A673 (cell line): ENCODE results near the gene ALDH1L1. TPM values are rescaled to one million over a fixed set of nuclear protein-coding genes. Genes with fewer than 3 reads are reported as not detected.

Source experiments
- BruUV-seq: library from RNA; stranded (reverse); fragments of 400-500 nt; replicated peaks from 2 replicates; lab custom pipeline; 2021; lab: Mats Ljungman, UMichigan
- CTCF ChIA-PET: fragments of 300-600 bp; sonication (Branson Sonifier 250); formaldehyde crosslinking; loops from one replicate; lab custom pipeline; 2022; ENCODE audit warnings: antibody characterized with exemption; lab: Charles Lee
- POLR2A ChIA-PET: fragments of 300-600 bp; sonication (Branson Sonifier 250); formaldehyde crosslinking; loops from one replicate; lab custom pipeline; 2022; ENCODE audit warnings: antibody characterized with exemption; ENCODE audit not compliant: low non-redundant PET; lab: Charles Lee
- DNase-seq: peaks from one replicate; pipeline ENCODE4 v3.0.0-alpha.2; 2015; ENCODE audit warnings: low spot score
- H3K27ac ChIP-seq: fragments of 200-600 bp; sonication (generic); 2 replicates; pipeline ENCODE4 v1.5.1; 2016; ENCODE audit warnings: mixed run types, low read depth, mild to moderate bottlenecking, mixed read lengths, antibody characterized with exemption, low read length; ENCODE audit not compliant: poor library complexity, severe bottlenecking
- H3K27me3 ChIP-seq: fragments of 200-600 bp; sonication (generic); replicated peaks from 2 replicates; pipeline ENCODE4 v1.6.1; 2017; ENCODE audit warnings: mixed run types, low read depth, mild to moderate bottlenecking, mixed read lengths, antibody characterized with exemption, low read length; ENCODE audit not compliant: insufficient read depth, poor library complexity
- H3K36me3 ChIP-seq: fragments of 200-600 bp; sonication (generic); 2 replicates; pipeline ENCODE4 v1.6.1; 2016; ENCODE audit warnings: mixed run types, mild to moderate bottlenecking, mixed read lengths, antibody characterized with exemption, low read length; ENCODE audit not compliant: insufficient read depth, poor library complexity, severe bottlenecking
- H3K4me1 ChIP-seq: fragments of 200-600 bp; sonication (generic); 2 replicates; pipeline ENCODE4 v1.6.1; 2017; ENCODE audit warnings: mixed run types, mild to moderate bottlenecking, mixed read lengths, antibody characterized with exemption, low read length; ENCODE audit not compliant: insufficient read depth, poor library complexity, severe bottlenecking
- H3K4me3 ChIP-seq: fragments of 200-600 bp; sonication (generic); 2 replicates; pipeline ENCODE4 v1.5.1; 2016; ENCODE audit warnings: low read depth, mixed run types, mild to moderate bottlenecking, mixed read lengths, low read length; ENCODE audit not compliant: poor library complexity, severe bottlenecking
- H3K9me3 ChIP-seq: fragments of 200-600 bp; sonication (generic); 2 replicates; pipeline ENCODE4 v1.6.1; 2016; ENCODE audit warnings: mixed run types, low read depth, mild to moderate bottlenecking, mixed read lengths, antibody characterized with exemption, low read length; ENCODE audit not compliant: poor library complexity, severe bottlenecking
- CTCF ChIP-seq: fragments of 300-800, 200-600 bp; sonication (generic); conservative IDR thresholded peaks from 2 replicates; pipeline ENCODE4 v1.5.1; 2017; ENCODE audit warnings: low read depth, mild to moderate bottlenecking, antibody characterized with exemption, low read length, moderate library complexity, mixed read lengths
- EZH2 ChIP-seq: fragments of 200-600 bp; sonication (generic); IDR thresholded peaks from 2 replicates; pipeline ENCODE4 v1.6.1; 2017; ENCODE audit warnings: borderline replicate concordance, low read depth, mild to moderate bottlenecking, mixed read lengths, antibody characterized with exemption, low read length; ENCODE audit not compliant: poor library complexity, severe bottlenecking
- intact Hi-C: fragments of 100-400 bp; cut with micrococcal nuclease; formaldehyde crosslinking; loops from one replicate; pipeline ENCODE4 v1.10.0; 2022; ENCODE audit not compliant: unreplicated experiment
- total RNA-seq: library from RNA; stranded (reverse); gene quantifications from 2 replicates; pipeline ENCODE4 v1.2.3, GENCODE V29; 2021

The ALDH1L1 gene
- total RNA-seq, 1 experiment from 2014 or later: 16.9 TPM

DNA sequence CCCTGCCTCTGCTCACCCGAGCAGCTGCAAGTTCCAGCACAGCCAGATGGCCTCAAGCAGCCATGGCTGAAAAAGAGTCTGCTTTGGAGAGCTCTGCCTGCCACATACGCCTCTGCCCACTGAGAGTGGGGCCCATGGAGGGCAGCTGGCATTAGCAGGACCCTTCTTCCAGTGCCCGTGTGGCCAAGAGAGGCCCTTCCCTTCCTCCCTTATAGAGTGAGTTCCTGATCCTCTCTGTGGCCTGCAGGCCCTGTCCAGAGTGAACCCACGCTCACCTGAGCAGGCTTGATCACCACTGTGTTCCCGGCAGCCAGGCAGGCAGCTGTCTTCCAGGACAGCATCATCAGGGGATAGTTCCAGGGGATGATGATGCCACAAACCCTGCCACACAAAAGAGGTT lies 55.0 kb downstream of the ALDH1L1 start:
- intact Hi-C loops: no loop called here
- Histone ChIP-seq H3K27ac (no peak overlapping the region), H3K4me3 (no peak overlapping the region), H3K27me3 (no peaks in the 10 kb centered on the region), H3K4me1 (no peaks in the 10 kb centered on the region), H3K36me3 (no peaks in the 10 kb centered on the region), H3K9me3 (no peaks in the 10 kb centered on the region)
- no peak for TF ChIP-seq EZH2
- TF ChIP-seq CTCF: no peak
- BruUV-seq: no TSS peak
- ChIA-PET CTCF (no interaction called here), POLR2A (no interaction called here)
- DNase-seq: no peak

DNA sequence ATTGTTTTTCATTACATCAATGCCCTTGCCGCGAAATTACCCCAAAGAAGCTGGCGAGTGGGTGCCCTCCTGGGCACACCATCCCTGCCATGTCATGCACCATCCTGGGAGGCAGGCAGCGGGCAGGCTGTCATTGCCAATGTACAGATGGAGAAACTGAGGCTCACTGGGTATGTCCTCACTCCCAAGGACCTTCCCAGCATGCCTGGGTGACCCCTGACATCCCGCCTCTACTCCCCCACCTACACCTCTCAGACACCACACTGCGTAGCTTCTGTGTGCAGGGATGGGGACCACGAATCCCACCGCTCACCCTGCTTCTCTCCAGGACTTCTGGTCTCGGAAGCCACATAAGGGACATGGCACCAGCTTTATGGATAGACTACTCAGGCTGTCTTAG lies 55.5 kb downstream of the ALDH1L1 start:
- ChIA-PET POLR2A (no interaction called here), CTCF (no interaction called here)
- Histone ChIP-seq H3K27ac (no peak overlapping the region), H3K36me3 (no peaks in the 10 kb centered on the region), H3K27me3 (no peaks in the 10 kb centered on the region), H3K4me3 (no peak overlapping the region), H3K4me1 (no peaks in the 10 kb centered on the region), H3K9me3 (no peaks in the 10 kb centered on the region)
- TF ChIP-seq EZH2: no peak
- DNase-seq: no peak
- BruUV-seq: no TSS peak
- intact Hi-C loops: no loop called here

DNA sequence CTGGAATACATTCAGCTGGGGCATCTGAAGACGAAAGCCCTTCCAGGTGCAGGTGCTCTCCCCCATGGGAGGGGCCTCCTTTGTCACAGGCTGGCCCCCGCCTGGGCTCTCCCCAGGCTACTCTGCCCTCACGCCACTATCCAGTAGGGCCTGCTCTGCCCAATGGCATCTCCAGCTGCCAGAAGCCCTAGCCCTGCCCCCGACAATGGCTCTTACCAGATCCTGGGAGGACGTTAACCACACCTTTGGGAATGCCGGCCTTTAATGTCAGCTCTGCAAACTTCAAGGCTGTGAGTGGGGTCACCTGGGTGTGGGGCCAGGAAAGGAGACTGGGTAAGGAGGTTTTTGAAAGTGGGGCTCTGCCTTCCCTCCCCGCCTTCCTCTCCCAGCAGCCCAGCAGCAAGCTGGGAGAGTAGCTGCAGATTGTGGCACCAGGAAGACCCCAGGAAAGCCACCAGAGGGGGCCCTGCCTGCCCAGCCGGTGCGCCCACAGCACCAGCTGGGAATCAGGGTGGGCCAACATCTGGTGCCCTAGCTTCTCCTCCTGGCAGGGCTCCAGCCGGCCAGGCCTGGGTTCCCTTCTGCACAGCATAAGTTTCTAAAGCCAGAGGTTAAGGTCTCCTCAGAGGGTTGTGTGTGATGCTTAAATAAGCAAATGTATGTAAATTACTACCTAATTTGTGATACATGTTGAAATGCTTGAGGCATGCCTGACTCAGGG lies 56.1 kb downstream of the ALDH1L1 start:
- Histone ChIP-seq H3K27me3 (no peaks in the 10 kb centered on the region), H3K27ac (no peak overlapping the region), H3K9me3 (no peaks in the 10 kb centered on the region), H3K36me3 (no peaks in the 10 kb centered on the region), H3K4me1 (no peaks in the 10 kb centered on the region), H3K4me3 (no peak overlapping the region)
- DNase-seq: no peak
- intact Hi-C loops: no loop called here
- POLR2A ChIA-PET: no interaction called here
- CTCF ChIA-PET: no interaction called here
- TF ChIP-seq EZH2 (no peak), CTCF (0 out of 2 replicates have a peak, but pooled peaks have one; percentile 28)
- BruUV-seq: no TSS peak

GRCh38 chr3:126121632-126122031 lies 58.8 kb downstream of the ALDH1L1 start:
- no TSS peak for BruUV-seq
- CTCF ChIA-PET: no interaction called here
- POLR2A ChIA-PET: no interaction called here
- no peaks in the 10 kb centered on the region for H3K36me3 ChIP-seq
- H3K27me3 ChIP-seq: no peaks in the 10 kb centered on the region
- TF ChIP-seq CTCF (no peak), EZH2 (no peak)
- no peak for DNase-seq
- H3K9me3 ChIP-seq: no peaks in the 10 kb centered on the region
- H3K27ac ChIP-seq: no peak overlapping the region
- intact Hi-C loops: no loop called here
- H3K4me3 ChIP-seq: no peak overlapping the region
- no peaks in the 10 kb centered on the region for H3K4me1 ChIP-seq
